ENCODE measurements around the gene MRNIP.

MRNIP gene

GRCh38 chr5:179817470-179817840 lies 41.2 kb downstream of the MRNIP start:
- TF ChIP-seq TCF4 (CRISPR knock-in tag; IDR thresholded peaks at IDR 0.05; ENCODE audit: borderline replicate concordance) (no peak), ZFP30 (CRISPR knock-in tag; IDR thresholded peaks at IDR 0.05) (no peak), ZC3H10 (CRISPR knock-in tag; IDR thresholded peaks at IDR 0.05) (no peak), BACH2 (CRISPR knock-in tag; IDR thresholded peaks at IDR 0.05; ENCODE audit: borderline replicate concordance) (no peak), ISL1 (CRISPR knock-in tag; IDR thresholded peaks at IDR 0.05) (no peak), TOX (CRISPR knock-in tag; IDR thresholded peaks at IDR 0.05; ENCODE audit: borderline replicate concordance) (no peak), CREB5 (CRISPR knock-in tag; IDR thresholded peaks at IDR 0.05; ENCODE audit: low read depth) (no peak), GLIS3 (CRISPR knock-in tag; IDR thresholded peaks at IDR 0.05) (no peak)
- ATAC-seq = no peak

GRCh38 chr5:179816796-179817469 lies 41.7 kb downstream of the MRNIP start:
- TF ChIP-seq ISL1 (CRISPR knock-in tag; IDR thresholded peaks at IDR 0.05) = no peak
- ATAC-seq = no peak

GRCh38 chr5:179816401-179816795 lies 42.2 kb downstream of the MRNIP start:
- no peak for ATAC-seq
- TF ChIP-seq ZFP3 (CRISPR knock-in tag; IDR thresholded peaks at IDR 0.05) = no peak
- TF ChIP-seq ESRRG (CRISPR knock-in tag; IDR thresholded peaks at IDR 0.05) = no peak
- no peak for TF ChIP-seq CSRNP3 (CRISPR knock-in tag; IDR thresholded peaks at IDR 0.05)
- no peak for TF ChIP-seq PATZ1 (CRISPR knock-in tag; IDR thresholded peaks at IDR 0.05; ENCODE audit: borderline replicate concordance)
- TF ChIP-seq ZFP30 (CRISPR knock-in tag; IDR thresholded peaks at IDR 0.05) = no peak
- no peak for TF ChIP-seq TCF4 (CRISPR knock-in tag; IDR thresholded peaks at IDR 0.05; ENCODE audit: borderline replicate concordance)
- no peak for TF ChIP-seq POU6F1 (CRISPR knock-in tag; IDR thresholded peaks at IDR 0.05; ENCODE audit: borderline replicate concordance, low read depth)
- TF ChIP-seq ZNF8 (CRISPR knock-in tag; IDR thresholded peaks at IDR 0.05) = no peak
- TF ChIP-seq OSR1 (CRISPR knock-in tag; IDR thresholded peaks at IDR 0.05) = no peak

- TF ChIP-seq PATZ1 (CRISPR knock-in tag; IDR thresholded peaks at IDR 0.05; ENCODE audit: borderline replicate concordance) (no peak), ISL1 (CRISPR knock-in tag; IDR thresholded peaks at IDR 0.05) (no peak)
Measured at GRCh38 chr5:179815491-179816249, 42.9 kb downstream of the MRNIP start.

GRCh38 chr5:179814090-179814489 lies 44.5 kb downstream of the MRNIP start:
- no peak for ATAC-seq
- TF ChIP-seq CSDC2 (CRISPR knock-in tag; IDR thresholded peaks at IDR 0.05) (no peak), ARNTL (CRISPR knock-in tag; IDR thresholded peaks at IDR 0.05; ENCODE audit: borderline replicate concordance, low read depth) (no peak), PPARA (CRISPR knock-in tag; IDR thresholded peaks at IDR 0.05; ENCODE audit: borderline replicate concordance) (no peak), OSR1 (CRISPR knock-in tag; IDR thresholded peaks at IDR 0.05) (no peak), ZFP30 (CRISPR knock-in tag; IDR thresholded peaks at IDR 0.05) (no peak), TSHZ2 (CRISPR knock-in tag; IDR thresholded peaks at IDR 0.05) (no peak), ISL1 (CRISPR knock-in tag; IDR thresholded peaks at IDR 0.05) (no peak), TCF4 (CRISPR knock-in tag; IDR thresholded peaks at IDR 0.05; ENCODE audit: borderline replicate concordance) (no peak), ESRRG (CRISPR knock-in tag; IDR thresholded peaks at IDR 0.05) (no peak), TOX (CRISPR knock-in tag; IDR thresholded peaks at IDR 0.05; ENCODE audit: borderline replicate concordance) (no peak), BACH2 (CRISPR knock-in tag; IDR thresholded peaks at IDR 0.05; ENCODE audit: borderline replicate concordance) (no peak), RARB (CRISPR knock-in tag; IDR thresholded peaks at IDR 0.05) (no peak), ZNF8 (CRISPR knock-in tag; IDR thresholded peaks at IDR 0.05) (no peak), GLIS3 (CRISPR knock-in tag; IDR thresholded peaks at IDR 0.05) (no peak)

More at GRCh38 chr5:179815491-179816249, 42.9 kb downstream of the MRNIP start:
- ATAC-seq = no peak
